Measurements from ENCODE around the gene LRRC27.
"Not testable (repeated sequence)": the region's sequence is repeated elsewhere in the genome, so short reads cannot be mapped to it uniquely, and the experiment has no call there.

The LRRC27 gene
- total RNA-seq = 1.1 to 7.8 (median 4.0) reads per million in 18 experiments

GRCh38 chr10:132331601-132332432 lies at the start of gene LRRC27:
LRRC27 (plus strand) TSS chr10:132332193; CDS start chr10:132333525, 1,332 bp downstream.
- DNase-seq = peak; percentile 94 to 96

- DNase-seq = no peak
These were observed 49.1 kb upstream of the LRRC27 start for GRCh38 chr10:132282667-132283603.

GRCh38 chr10:132283604-132284382 lies 48.2 kb upstream of the LRRC27 start:
- no peak for DNase-seq

GRCh38 chr10:132289439-132289838 lies 42.6 kb upstream of the LRRC27 start:
- DNase-seq = no peak

GRCh38 chr10:132290631-132291030 lies 41.4 kb upstream of the LRRC27 start:
- DNase-seq = no peak

GRCh38 chr10:132291826-132292225 lies 40.2 kb upstream of the LRRC27 start:
- no peak for DNase-seq

- DNase-seq = no peak
These were observed 39.4 kb upstream of the LRRC27 start for GRCh38 chr10:132292287-132293200.

GRCh38 chr10:132293201-132293812 lies 38.7 kb upstream of the LRRC27 start:
- DNase-seq = no peak

GRCh38 chr10:132293813-132294520 lies 38.0 kb upstream of the LRRC27 start:
- DNase-seq = no peak

- DNase-seq = no peak
These were observed 37.3 kb upstream of the LRRC27 start for GRCh38 chr10:132294561-132295318.

- DNase-seq = not testable (repeated sequence)
These were observed 36.5 kb upstream of the LRRC27 start for GRCh38 chr10:132295481-132295880.

GRCh38 chr10:132296666-132297443 lies 35.1 kb upstream of the LRRC27 start:
- DNase-seq = no peak

- no peak for DNase-seq
These were observed 34.5 kb upstream of the LRRC27 start for GRCh38 chr10:132297526-132297925.

GRCh38 chr10:132298038-132298881 lies 33.7 kb upstream of the LRRC27 start:
- no peak for DNase-seq

- no peak for DNase-seq
These were observed 32.3 kb upstream of the LRRC27 start for GRCh38 chr10:132299371-132300336.

- no peak for DNase-seq
These were observed 31.4 kb upstream of the LRRC27 start for GRCh38 chr10:132300582-132300981.

Data from inflammatory macrophage (primary cell).